Ovary (tissue), 9 donors: ENCODE results near the gene SNX27. TPM values are rescaled to one million over a fixed set of nuclear protein-coding genes. Genes with fewer than 3 reads are reported as not detected.
"Not testable (repeated sequence)": the region's sequence is repeated elsewhere in the genome, so short reads cannot be mapped to it uniquely, and the experiment has no call there.

Source experiments
- DNase-seq, 5 donors: peaks; one replicate each; pipeline ENCODE4 v3.0.0-alpha.2; 2019 to 2020
- H3K27ac ChIP-seq, 2 donors: fragments of 200-600 bp; one replicate each; pipeline versions ENCODE4 v1.5.1 to v1.8.0; 2019 to 2022
- H3K27me3 ChIP-seq: fragments of 200-600 bp; one replicate; pipeline ENCODE4 v1.8.0; 2022
- H3K36me3 ChIP-seq: fragments of 200-600 bp; sonication (generic); one replicate; pipeline ENCODE4 v1.5.1; 2019
- H3K4me1 ChIP-seq: one replicate; pipeline ENCODE4 v1.8.1; 2013; ENCODE audit warnings: mild to moderate bottlenecking, moderate library complexity; ENCODE audit not compliant: insufficient read depth
- H3K4me3 ChIP-seq: fragments of 200-600 bp; sonication (generic); one replicate; pipeline ENCODE4 v1.5.1; 2017
- H3K9me3 ChIP-seq, 2 donors: fragments of 200-600 bp in 1 of 2; sonication (generic) in 1 of 2; one replicate each; pipeline versions ENCODE4 v1.5.1 to v1.8.1; 2013 to 2019; ENCODE audit warnings: mild to moderate bottlenecking in 1 of 2, moderate library complexity in 1 of 2
- EP300 ChIP-seq: sonication (generic); formaldehyde crosslinking; IDR thresholded peaks from one replicate; pipeline ENCODE4 v1.6.1; 2017; ENCODE audit warnings: antibody characterized with exemption
- POLR2A ChIP-seq: fragments of 450-650 bp; IDR thresholded peaks from one replicate; pipeline ENCODE4 v1.6.1; 2017; ENCODE audit warnings: antibody characterized with exemption, mild to moderate bottlenecking, moderate library complexity
- WGBS, 3 donors: extraction: QIAGEN DNeasy Blood & Tissue Kit in 1 of 3; methylation state at CpG; one replicate each; pipeline versions ENCODE4 v1.1.5 to v1.1.7; 2013 to 2017; 5-methylcytosine and 5-hydroxymethylcytosine counted together
- intact Hi-C, 4 donors: fragments of 100-400 bp; cut with DNase I; formaldehyde crosslinking; loops; one replicate each; pipeline versions ENCODE4 v1.11.0 to v1.15.1; 2022 to 2023
- polyA plus RNA-seq, 2 donors: library from polyadenylated mRNA; stranded (reverse); fragments of 200-250 nt in 1 of 2; fragments of 350-450 nt in 1 of 2; fragmentation: Illumina TruSeq in 1 of 2; extraction: RNeasy Lipid Tissue Mini Kit (QIAGEN cat#74804) in 1 of 2; gene quantifications; one replicate each; pipeline ENCODE4 v1.2.3, GENCODE V29; 2013 to 2014
- total RNA-seq, 7 donors: library from RNA; depleted of rRNA in 2 of 7; stranded (reverse); fragments of >200 nt in 2 of 7; fragmentation: NEBNext Ultra II Directional in 3 of 7; extraction: Animal tissue kit (Norgen Biotek cat#: 25700) in 3 of 7; gene quantifications; one replicate each; pipeline versions ENCODE4 v1.1.0 to v1.2.4, GENCODE V29; 2016 to 2023
- TF ChIP-seq, protein P1 (sequence below), 3 donors: fragments of 450-650 bp in 2 of 3; fragments of 200-600 bp in 1 of 3; IDR thresholded peaks; one replicate each; pipeline versions ENCODE4 v1.5.1 to v1.8.0; 2016 to 2022; ENCODE audit warnings: antibody characterized with exemption in 3 of 3, mild to moderate bottlenecking in 1 of 3
- donor health status: DM: no; HTN: no; CAD: no; lungs with moderate emphysema.
- donor health status: DM: no; HTN: no; CAD: no.
- donor health status: Bipolar disorder and iron deficiency.
- donor health status: DM: yes; HTN: yes; CAD: no.
- donor health status: DM: no; HTN: no; CAD: no.
- donor health status: DM: yes; HTN: yes; CAD: no.

The SNX27 gene
- total and polyA plus RNA-seq, 9 donors = 9.5 to 42.7 (median 35.1) TPM

DNA sequence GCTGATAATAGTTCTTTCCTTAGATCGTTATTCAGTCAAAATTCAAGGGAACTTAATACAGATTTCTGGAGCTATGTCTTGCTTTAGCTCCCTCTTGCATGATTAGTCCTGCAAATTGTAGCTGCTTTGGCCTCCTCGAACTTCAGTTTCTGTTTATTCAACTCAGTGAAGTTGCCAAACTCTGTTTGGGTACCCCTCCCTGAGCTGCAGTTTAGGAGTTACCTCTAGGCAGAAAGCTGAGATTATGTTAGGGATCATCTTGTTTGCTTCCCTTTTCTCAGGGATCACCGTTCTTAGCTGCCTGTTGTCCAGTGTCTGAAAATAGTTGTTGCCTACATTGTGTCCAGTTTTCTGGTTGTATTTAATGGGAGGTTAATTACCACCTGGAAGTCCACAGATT lies 43.5 kb downstream of the SNX27 start:
- Histone ChIP-seq H3K4me3 (no peak overlapping the region), H3K9me3 (no peaks in the 10 kb centered on the region), H3K4me1 (no peaks in the 10 kb centered on the region), H3K27ac (no peak overlapping the region), H3K27me3 (no peaks in the 10 kb centered on the region), H3K36me3 (no peaks in the 10 kb centered on the region)
- 75 to 77% (median 75%) methylated on average over 3 of the region's 3 CpGs for WGBS, 3 donors
- no peak for DNase-seq
- intact Hi-C loops = no loop called here
- TF ChIP-seq POLR2A (no peak), EP300 (no peak)
- TF ChIP-seq, protein P1, sequence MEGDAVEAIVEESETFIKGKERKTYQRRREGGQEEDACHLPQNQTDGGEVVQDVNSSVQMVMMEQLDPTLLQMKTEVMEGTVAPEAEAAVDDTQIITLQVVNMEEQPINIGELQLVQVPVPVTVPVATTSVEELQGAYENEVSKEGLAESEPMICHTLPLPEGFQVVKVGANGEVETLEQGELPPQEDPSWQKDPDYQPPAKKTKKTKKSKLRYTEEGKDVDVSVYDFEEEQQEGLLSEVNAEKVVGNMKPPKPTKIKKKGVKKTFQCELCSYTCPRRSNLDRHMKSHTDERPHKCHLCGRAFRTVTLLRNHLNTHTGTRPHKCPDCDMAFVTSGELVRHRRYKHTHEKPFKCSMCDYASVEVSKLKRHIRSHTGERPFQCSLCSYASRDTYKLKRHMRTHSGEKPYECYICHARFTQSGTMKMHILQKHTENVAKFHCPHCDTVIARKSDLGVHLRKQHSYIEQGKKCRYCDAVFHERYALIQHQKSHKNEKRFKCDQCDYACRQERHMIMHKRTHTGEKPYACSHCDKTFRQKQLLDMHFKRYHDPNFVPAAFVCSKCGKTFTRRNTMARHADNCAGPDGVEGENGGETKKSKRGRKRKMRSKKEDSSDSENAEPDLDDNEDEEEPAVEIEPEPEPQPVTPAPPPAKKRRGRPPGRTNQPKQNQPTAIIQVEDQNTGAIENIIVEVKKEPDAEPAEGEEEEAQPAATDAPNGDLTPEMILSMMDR (IDR thresholded peaks at IDR 0.05) = no peak

DNA sequence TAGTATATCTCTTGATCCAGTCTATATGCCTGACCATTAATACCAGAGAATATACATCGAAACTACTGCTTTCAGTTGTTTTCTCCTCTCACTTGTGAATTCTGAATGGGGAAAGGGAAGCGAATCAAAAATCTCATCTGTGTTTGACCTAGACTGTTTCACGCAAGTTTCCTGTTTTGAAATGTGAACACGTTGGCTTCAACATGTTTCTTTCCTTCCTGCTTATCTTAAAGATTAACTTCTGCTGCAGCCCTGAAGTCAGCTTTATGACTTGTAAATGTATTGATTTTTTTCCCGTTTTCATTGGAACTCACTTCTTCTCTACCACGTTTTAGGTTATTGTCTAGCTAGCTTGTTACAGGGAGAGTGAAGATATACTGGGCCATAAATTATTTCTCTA lies 49.9 kb downstream of the SNX27 start:
- no peaks in the 10 kb centered on the region for H3K27me3 ChIP-seq
- DNase-seq = no peak
- no peaks in the 10 kb centered on the region for H3K9me3 ChIP-seq
- no peaks in the 10 kb centered on the region for H3K36me3 ChIP-seq
- WGBS, 3 donors = 77 to 80% (median 79%) methylated on average over 6 of the region's 6 CpGs
- no peak overlapping the region for H3K27ac ChIP-seq
- H3K4me3 ChIP-seq = no peak overlapping the region
- no peak for TF ChIP-seq EP300
- H3K4me1 ChIP-seq = no peaks in the 10 kb centered on the region
- intact Hi-C loops = no loop called here

DNA sequence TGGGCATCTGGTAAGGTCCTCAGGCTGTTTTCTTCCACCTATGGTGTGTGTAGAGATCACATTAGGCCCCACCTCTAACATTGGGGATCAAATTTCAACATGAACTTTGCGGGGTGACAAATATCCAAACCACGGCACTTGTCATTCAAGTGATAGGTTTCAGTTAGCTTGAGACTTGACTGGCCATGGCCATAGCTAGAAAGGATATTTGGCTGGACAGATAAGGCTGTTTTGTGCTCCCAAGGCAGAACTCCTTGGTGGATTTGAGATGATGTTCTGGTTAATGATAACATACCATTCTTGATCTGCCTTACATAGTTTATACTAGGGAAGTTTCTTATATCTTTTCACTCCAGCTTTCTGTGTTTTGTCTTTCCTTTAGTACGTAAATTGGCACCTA lies 56.2 kb downstream of the SNX27 start:
- 86 to 95% (median 88%) methylated on average over 3 of the region's 3 CpGs for WGBS, 3 donors

GRCh38 chr1:151670036-151670675 lies 58.3 kb downstream of the SNX27 start:
- H3K4me1 ChIP-seq, intact Hi-C loops, DNase-seq, H3K9me3 ChIP-seq, H3K27ac ChIP-seq, H3K4me3 ChIP-seq, H3K36me3 ChIP-seq, H3K27me3 ChIP-seq: not testable (repeated sequence)
- WGBS, 3 donors = 90 to 91% (median 90%) methylated on average over 2 of the region's 2 CpGs

More for the DNA sequence above, 56.2 kb downstream of the SNX27 start:
- Histone ChIP-seq H3K4me1 (no peaks in the 10 kb centered on the region), H3K4me3 (no peak overlapping the region), H3K27me3 (no peaks in the 10 kb centered on the region), H3K27ac (no peak overlapping the region), H3K9me3 (peaks cover 0 to 5% of the 10 kb centered on the region in 2 donors), H3K36me3 (no peaks in the 10 kb centered on the region)
- TF ChIP-seq, protein P1 (IDR thresholded peaks at IDR 0.05) = no peak
- no peak for TF ChIP-seq POLR2A
- TF ChIP-seq EP300 = no peak
- no peak for DNase-seq
- intact Hi-C loops = no loop called here

GRCh38 chr1:151673407-151673806 lies 61.6 kb downstream of the SNX27 start:
- Histone ChIP-seq H3K4me3 (no peak overlapping the region), H3K27me3 (no peaks in the 10 kb centered on the region), H3K27ac (no peak overlapping the region), H3K36me3 (no peaks in the 10 kb centered on the region), H3K9me3 (peaks cover 0 to 5% of the 10 kb centered on the region in 2 donors), H3K4me1 (no peaks in the 10 kb centered on the region)
- TF ChIP-seq POLR2A = no peak
- no peak for TF ChIP-seq EP300
- TF ChIP-seq, protein P1 (IDR thresholded peaks at IDR 0.05) = no peak
- intact Hi-C loops = no loop called here
- DNase-seq = no peak
- WGBS, 3 donors = 70 to 77% (median 75%) methylated on average over 1 of the region's 1 CpG
